MM.1S (cell line): ENCODE results near the gene TSC2.
A peak's percentile ranks its signal among the peaks of the same experiment; 100 is the strongest.

Experiments
- DNase-seq: peaks from one replicate; pipeline ENCODE4 v3.0.0-alpha.2; 2015
- H2AFZ ChIP-seq: fragments of 300-600 bp; sonication (generic); 2 replicates; pipeline ENCODE4 v1.6.0; 2016; ENCODE audit warnings: antibody characterized with exemption, low read length
- H3F3A ChIP-seq: fragments of 300-600 bp; sonication (generic); 2 replicates; pipeline ENCODE4 v1.6.1; 2016; ENCODE audit warnings: mild to moderate bottlenecking, antibody characterized with exemption, low read length, moderate library complexity, mixed read lengths; ENCODE audit not compliant: insufficient read depth
- H3K27ac ChIP-seq: fragments of 300-600 bp; sonication (generic); 2 replicates; pipeline ENCODE4 v1.5.1; 2016; ENCODE audit warnings: mild to moderate bottlenecking, low read length
- H3K27me3 ChIP-seq: fragments of 300-600 bp; sonication (generic); replicated peaks from 2 replicates; pipeline ENCODE4 v1.6.0; 2016; ENCODE audit warnings: low read length; ENCODE audit not compliant: insufficient read depth
- H3K36me3 ChIP-seq: fragments of 300-600 bp; sonication (generic); replicated peaks from 2 replicates; pipeline ENCODE4 v1.6.1; 2016; ENCODE audit warnings: mild to moderate bottlenecking, low read length, mixed read lengths; ENCODE audit not compliant: insufficient read depth
- H3K4me1 ChIP-seq: fragments of 300-600 bp; sonication (generic); 2 replicates; pipeline ENCODE4 v1.6.1; 2016; ENCODE audit warnings: low read length, mixed read lengths
- H3K4me2 ChIP-seq: fragments of 300-600 bp; sonication (generic); 2 replicates; pipeline ENCODE4 v1.6.0; 2016; ENCODE audit warnings: low read depth, low read length
- H3K4me3 ChIP-seq: fragments of 300-600 bp; sonication (generic); 2 replicates; pipeline ENCODE4 v1.5.1; 2016; ENCODE audit warnings: low read length, mixed read lengths
- H3K79me2 ChIP-seq: fragments of 300-600 bp; sonication (generic); 2 replicates; pipeline ENCODE4 v1.6.1; 2016; ENCODE audit warnings: mixed run types, low read length, mixed read lengths
- H3K9ac ChIP-seq: fragments of 300-600 bp; sonication (generic); 2 replicates; pipeline ENCODE4 v1.6.1; 2016; ENCODE audit warnings: low read length, mixed read lengths
- H3K9me2 ChIP-seq: fragments of 300-600 bp; sonication (generic); replicated peaks from 2 replicates; pipeline ENCODE4 v1.6.1; 2016; ENCODE audit warnings: mild to moderate bottlenecking, low read length, mixed read lengths; ENCODE audit not compliant: insufficient read depth
- H3K9me3 ChIP-seq: fragments of 300-600 bp; sonication (generic); replicated peaks from 2 replicates; pipeline ENCODE4 v1.6.1; 2016; ENCODE audit warnings: mild to moderate bottlenecking, low read length, mixed read lengths; ENCODE audit not compliant: insufficient read depth
- H4K20me1 ChIP-seq: fragments of 300-600 bp; sonication (generic); 2 replicates; pipeline ENCODE4 v1.6.1; 2016; ENCODE audit warnings: mild to moderate bottlenecking, low read length, moderate library complexity, mixed read lengths; ENCODE audit not compliant: insufficient read depth
- EZH2 ChIP-seq: fragments of 300-600 bp; sonication (generic); optimal IDR thresholded peaks from 2 replicates; pipeline ENCODE3; 2017; ENCODE audit warnings: low read depth, mild to moderate bottlenecking, antibody characterized with exemption, low read length, mixed read lengths
- EZH2phosphoT487 ChIP-seq: fragments of 300-600 bp; sonication (generic); IDR thresholded peaks from 2 replicates; pipeline ENCODE4 v1.6.1; 2018; ENCODE audit warnings: antibody characterized with exemption, low read length
- TF ChIP-seq, protein P1 (sequence below): fragments of 300-600 bp; sonication (generic); IDR thresholded peaks from 2 replicates; pipeline ENCODE4 v1.5.1; 2016; ENCODE audit warnings: antibody characterized with exemption, low read length, mixed read lengths

The TSC2 gene

DNA sequence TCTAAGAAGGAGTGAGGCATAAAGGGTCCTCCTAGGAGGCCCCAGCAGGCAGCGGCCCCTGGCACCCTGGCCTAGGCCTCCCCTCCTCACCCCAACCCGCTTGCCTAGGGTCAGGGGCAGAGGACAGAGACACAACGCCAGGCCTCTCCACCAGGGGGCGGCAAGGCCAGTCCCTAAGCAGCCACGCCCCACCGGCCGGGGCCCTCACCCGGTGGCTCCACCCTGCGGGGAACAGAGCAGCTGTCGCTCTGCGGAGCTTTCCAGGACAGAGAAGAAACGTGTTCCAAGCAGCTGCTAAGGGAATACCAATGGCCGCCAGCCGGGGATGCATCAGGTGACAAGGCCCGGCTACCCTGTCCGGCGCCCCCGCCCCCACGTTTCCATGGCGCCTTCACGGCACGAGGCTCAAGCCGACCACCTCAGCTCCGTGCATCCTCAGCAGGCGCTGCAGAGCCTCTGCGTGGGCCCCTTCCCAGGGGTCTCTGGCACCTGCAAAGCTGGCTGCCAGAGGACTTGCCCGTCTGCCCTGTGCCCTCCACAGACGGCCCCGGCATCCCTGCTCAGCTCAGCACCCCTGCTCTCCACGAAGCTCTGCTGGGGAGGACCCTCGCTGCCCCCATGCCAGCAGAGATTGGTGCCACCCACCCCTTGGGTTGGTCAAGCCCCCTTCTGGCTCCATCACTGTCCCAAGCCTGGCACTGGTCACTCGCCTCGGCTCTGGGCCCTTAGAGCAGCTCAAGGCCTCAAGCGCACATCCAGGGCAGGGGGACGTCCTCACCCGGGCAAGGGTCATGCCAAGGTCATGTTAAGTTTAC lies 43.8 kb upstream of the TSC2 start:
- Histone ChIP-seq H3K9me3 (no peaks in the 10 kb centered on the region), H3K9ac (no peak overlapping the region), H3K27ac (no peak overlapping the region), H2AFZ (no peak overlapping the region), H3K27me3 (no peaks in the 10 kb centered on the region), H3K9me2 (no peaks in the 10 kb centered on the region), H3K79me2 (peaks cover 63% of the 10 kb centered on the region), H3K4me1 (peaks cover 14% of the 10 kb centered on the region; the same call in 1 of the 2 replicates), H3K36me3 (no peaks in the 10 kb centered on the region), H3K4me3 (no peak overlapping the region), H4K20me1 (peaks cover 6% of the 10 kb centered on the region; the same call in 1 of the 2 replicates), H3K4me2 (no peak overlapping the region), H3F3A (no peaks in the 10 kb centered on the region)
- peak; percentile 85 for DNase-seq
- no peak for TF ChIP-seq EZH2
- TF ChIP-seq, protein P1, sequence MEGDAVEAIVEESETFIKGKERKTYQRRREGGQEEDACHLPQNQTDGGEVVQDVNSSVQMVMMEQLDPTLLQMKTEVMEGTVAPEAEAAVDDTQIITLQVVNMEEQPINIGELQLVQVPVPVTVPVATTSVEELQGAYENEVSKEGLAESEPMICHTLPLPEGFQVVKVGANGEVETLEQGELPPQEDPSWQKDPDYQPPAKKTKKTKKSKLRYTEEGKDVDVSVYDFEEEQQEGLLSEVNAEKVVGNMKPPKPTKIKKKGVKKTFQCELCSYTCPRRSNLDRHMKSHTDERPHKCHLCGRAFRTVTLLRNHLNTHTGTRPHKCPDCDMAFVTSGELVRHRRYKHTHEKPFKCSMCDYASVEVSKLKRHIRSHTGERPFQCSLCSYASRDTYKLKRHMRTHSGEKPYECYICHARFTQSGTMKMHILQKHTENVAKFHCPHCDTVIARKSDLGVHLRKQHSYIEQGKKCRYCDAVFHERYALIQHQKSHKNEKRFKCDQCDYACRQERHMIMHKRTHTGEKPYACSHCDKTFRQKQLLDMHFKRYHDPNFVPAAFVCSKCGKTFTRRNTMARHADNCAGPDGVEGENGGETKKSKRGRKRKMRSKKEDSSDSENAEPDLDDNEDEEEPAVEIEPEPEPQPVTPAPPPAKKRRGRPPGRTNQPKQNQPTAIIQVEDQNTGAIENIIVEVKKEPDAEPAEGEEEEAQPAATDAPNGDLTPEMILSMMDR = peak; percentile 91

GRCh38 chr16:2004795-2005517 lies 42.8 kb upstream of the TSC2 start:
- H3K27ac ChIP-seq = no peak overlapping the region
- no peak overlapping the region for H3K9ac ChIP-seq

GRCh38 chr16:2005646-2006045 lies 42.1 kb upstream of the TSC2 start:
- H2AFZ ChIP-seq = no peak overlapping the region
- H3K27ac ChIP-seq = no peak overlapping the region
- H3K27me3 ChIP-seq = no peaks in the 10 kb centered on the region
- no peaks in the 10 kb centered on the region for H3K9me2 ChIP-seq
- TF ChIP-seq EZH2 (no peak), EZH2phosphoT487 (no peak)
- TF ChIP-seq, protein P1 = no peak
- no peak overlapping the region for H3K4me3 ChIP-seq
- DNase-seq = no peak
- no peaks in the 10 kb centered on the region for H3K36me3 ChIP-seq
- H3K79me2 ChIP-seq = peaks cover 75% of the 10 kb centered on the region
- no peaks in the 10 kb centered on the region for H3K9me3 ChIP-seq
- peaks cover 17% of the 10 kb centered on the region; the same call in 1 of the 2 replicates for H3K4me1 ChIP-seq
- peaks cover 6% of the 10 kb centered on the region; the same call in 1 of the 2 replicates for H4K20me1 ChIP-seq
- no peak overlapping the region for H3K4me2 ChIP-seq
- no peaks in the 10 kb centered on the region for H3F3A ChIP-seq
- H3K9ac ChIP-seq = no peak overlapping the region

More at GRCh38 chr16:2004795-2005517, 42.8 kb upstream of the TSC2 start:
- Histone ChIP-seq H3F3A (no peaks in the 10 kb centered on the region), H3K27me3 (no peaks in the 10 kb centered on the region), H3K36me3 (no peaks in the 10 kb centered on the region), H3K9me2 (no peaks in the 10 kb centered on the region), H3K4me3 (no peak overlapping the region), H3K79me2 (peaks cover 68% of the 10 kb centered on the region), H2AFZ (no peak overlapping the region), H3K4me2 (no peak overlapping the region), H3K4me1 (peaks cover 14% of the 10 kb centered on the region; the same call in 1 of the 2 replicates), H3K9me3 (no peaks in the 10 kb centered on the region), H4K20me1 (peaks cover 6% of the 10 kb centered on the region; the same call in 1 of the 2 replicates)
- DNase-seq = no peak
- TF ChIP-seq EZH2phosphoT487 = no peak
- TF ChIP-seq, protein P1 = no peak
- TF ChIP-seq EZH2 = no peak
